HG03095 (cell line): ENCODE measurements around the gene DDX4.

Experiments
- ATAC-seq: cut with Tn5 transposase; IDR thresholded peaks from one replicate; pipeline ENCODE4 v1.9.1; 2021; ENCODE audit warnings: moderate library complexity; ENCODE audit not compliant: unreplicated experiment

The DDX4 gene

GRCh38 chr5:55864606-55865541 is 127.0 kb downstream of the DDX4 start:
- no peak for ATAC-seq

- ATAC-seq, result no peak
These were observed 128.0 kb downstream of the DDX4 start for GRCh38 chr5:55865831-55866230.

GRCh38 chr5:55866485-55866884 is 128.6 kb downstream of the DDX4 start:
- ATAC-seq, result no peak
